T1000 (cell line): ENCODE data around the gene TMEM140.

Experiments used
- DNase-seq: peaks from one replicate; lab custom pipeline; 2025; ENCODE audit warnings: mixed read lengths; lab: John Stamatoyannopoulos, UW

TMEM140 gene

GRCh38 chr7:135174941-135175340 is 27.1 kb downstream of the TMEM140 start:
- no peak for DNase-seq

GRCh38 chr7:135175931-135176330 is 28.1 kb downstream of the TMEM140 start:
- DNase-seq: no peak

- DNase-seq: no peak
These were observed 29.3 kb downstream of the TMEM140 start for GRCh38 chr7:135177028-135177696.

DNA sequence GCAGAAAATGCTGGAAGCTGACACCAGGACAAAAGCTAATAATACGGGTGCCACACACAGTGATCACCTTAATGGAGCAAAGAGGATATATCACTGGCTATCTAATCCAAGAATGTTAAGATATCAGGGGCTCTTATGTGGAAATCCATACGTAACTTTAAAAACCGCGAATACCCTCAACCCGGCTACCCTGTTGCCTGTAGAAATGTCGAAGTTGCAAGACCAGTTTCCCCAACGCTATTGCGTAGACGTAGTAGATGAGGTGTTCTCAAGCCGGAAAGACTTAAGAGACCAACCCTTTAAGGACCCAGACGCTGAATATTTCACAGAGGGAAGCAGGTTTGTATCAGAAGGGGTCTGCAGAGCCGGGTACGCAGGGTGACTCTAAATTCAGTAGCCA is 30.5 kb downstream of the TMEM140 start:
- no peak for DNase-seq

DNA sequence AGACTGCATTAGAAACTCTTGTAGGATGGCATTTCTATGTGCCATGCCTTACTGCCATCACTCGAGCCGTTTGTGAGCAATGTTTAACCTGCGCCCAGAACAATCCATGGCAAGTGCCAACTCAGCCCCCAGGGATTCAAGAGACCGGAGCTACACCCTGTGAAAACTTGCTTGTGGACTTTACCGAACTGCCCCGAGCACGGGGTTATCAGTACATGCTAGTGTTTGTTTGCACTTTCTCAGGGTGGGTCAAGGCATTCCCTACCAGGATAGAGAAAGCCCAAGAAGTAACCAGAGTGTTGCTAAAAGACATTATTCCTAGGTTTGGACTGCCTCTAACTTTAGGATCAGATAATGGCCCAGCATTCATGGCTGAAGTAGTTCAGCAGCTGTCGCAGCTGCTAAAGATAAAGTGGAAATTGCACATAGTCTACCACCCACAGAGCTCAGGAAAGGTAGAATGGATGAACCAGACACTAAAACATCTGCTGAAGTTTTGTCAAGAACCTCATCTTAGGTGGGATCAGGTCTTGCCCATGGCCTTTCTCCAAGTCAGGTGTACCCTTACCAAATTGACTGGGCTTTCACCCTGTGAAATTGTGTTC is 31.6 kb downstream of the TMEM140 start:
- no peak for DNase-seq

DNA sequence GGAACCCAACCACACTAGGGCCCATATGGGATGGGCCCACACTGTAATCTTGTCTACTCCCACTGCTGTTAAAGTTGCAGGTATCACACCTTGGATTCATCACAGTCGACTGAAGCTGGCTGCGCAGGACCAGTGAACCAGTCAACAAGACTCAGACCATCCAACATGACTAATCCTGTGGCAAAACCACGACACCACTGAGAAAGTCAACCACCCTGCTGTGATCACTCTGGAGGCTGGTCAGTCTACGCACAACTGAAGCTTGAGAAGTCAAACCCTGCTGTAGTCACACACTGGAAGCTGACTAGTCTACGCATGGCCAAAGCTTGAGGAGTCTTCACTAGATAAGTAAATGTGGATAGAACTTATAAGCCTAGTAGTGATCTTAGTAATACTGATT is 32.2 kb downstream of the TMEM140 start:
- no peak for DNase-seq

GRCh38 chr7:135181261-135181928 is 33.5 kb downstream of the TMEM140 start:
- no peak for DNase-seq

DNA sequence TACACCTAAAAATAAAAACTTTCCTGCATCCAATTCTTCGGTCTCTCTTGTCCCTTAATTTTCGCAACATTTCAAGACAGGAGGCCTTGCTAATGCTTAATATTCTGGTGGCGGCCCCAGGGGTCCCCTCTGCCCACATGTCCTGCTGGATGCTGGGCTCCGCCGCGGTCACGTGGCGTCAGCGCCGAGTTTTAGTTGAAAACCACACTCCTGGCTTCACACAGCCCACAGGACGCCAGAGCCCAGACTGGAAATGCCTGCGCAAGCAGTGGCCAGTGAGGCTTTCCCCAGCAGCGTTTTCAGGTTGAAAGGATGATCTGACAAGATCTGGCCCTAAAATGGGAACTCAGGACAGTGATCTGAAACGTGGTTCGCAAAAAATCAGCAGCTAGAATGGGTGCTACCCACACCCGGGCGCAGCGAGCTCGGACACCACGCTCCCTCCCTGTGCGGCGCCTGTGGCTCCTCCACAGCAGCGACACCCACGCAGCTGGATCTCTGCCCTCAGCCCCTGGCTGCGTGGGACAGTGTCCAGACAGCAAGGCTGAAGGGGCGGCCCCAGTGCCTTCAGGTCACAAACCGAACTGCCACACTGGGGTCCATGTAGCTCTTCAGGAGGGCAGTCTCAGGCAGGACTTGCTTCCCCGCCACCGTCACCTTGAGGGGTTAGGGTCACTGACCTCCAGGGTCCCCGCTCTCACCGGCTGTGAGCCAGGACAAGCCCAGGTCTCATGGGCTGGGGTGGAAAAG is 34.2 kb downstream of the TMEM140 start:
- no peak for DNase-seq

- no peak for DNase-seq
These were observed 35.6 kb downstream of the TMEM140 start for GRCh38 chr7:135183478-135183877.

DNA sequence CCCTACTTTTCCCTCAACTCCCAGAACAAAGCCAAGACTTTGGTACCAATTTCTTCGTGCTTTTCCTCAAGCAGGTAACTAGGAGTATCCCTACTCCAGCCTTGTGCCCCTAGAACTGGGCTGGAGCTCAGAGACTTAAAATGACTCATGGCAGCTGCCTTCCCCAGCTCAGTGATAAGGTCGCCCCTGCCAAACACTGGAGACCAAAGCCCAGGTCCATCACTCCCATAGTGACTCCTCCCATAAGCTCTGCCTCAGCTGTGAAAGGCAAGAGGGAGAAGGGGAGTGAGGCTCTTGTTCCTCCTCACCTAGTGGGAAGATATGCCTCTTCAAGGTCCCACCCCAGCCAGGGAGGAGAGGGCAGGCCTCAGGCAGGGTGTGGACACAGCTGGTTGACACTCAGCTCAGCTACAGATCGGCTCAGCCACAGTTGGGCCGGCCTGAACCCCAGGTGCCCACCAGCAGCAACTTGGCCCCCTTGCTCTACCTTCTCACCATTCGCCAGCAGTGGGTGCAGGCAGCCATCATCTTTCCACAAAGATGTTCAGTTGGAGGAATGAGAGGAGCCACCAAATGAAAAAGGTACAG is 36.5 kb downstream of the TMEM140 start:
- no peak for DNase-seq

DNA sequence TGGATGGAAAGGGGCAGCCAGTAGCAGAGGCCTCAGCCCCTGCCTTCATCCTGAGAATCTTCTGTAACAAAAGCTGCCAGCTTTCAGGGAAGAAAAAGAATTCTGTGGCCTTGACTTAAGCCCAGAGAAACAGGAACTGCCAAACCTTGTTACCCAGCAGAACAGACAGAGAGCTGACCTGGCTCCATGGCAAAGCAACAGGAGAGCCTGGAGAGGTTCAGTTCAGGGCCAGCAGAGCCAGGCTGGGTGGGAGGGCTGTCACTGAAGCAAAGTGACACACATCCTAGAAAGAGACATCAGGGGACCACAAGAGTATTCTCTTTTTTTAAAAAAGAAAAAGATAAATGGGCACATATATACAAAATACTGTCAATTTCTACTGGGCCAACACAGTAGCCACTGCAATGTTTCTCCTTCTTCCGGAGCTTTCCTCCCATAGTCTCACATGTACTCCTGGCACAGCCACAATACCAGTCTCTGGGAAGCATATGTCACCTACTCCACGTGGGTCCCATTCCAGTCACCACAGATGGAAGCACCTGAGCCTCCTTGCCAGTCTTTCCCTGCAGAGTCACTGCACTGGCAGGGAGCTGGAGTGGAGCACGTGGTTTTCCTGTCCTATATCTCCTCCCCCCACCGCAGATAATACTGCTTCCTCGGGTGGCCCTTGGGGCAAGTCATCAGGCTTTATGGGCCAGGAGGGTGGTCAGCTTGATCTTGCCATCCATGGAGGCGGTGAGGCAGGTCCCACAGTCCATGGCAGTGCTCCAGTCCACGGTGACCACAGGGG is 37.8 kb downstream of the TMEM140 start:
- DNase-seq: no peak

GRCh38 chr7:135186261-135186540 is 38.3 kb downstream of the TMEM140 start:
- DNase-seq: no peak

DNA sequence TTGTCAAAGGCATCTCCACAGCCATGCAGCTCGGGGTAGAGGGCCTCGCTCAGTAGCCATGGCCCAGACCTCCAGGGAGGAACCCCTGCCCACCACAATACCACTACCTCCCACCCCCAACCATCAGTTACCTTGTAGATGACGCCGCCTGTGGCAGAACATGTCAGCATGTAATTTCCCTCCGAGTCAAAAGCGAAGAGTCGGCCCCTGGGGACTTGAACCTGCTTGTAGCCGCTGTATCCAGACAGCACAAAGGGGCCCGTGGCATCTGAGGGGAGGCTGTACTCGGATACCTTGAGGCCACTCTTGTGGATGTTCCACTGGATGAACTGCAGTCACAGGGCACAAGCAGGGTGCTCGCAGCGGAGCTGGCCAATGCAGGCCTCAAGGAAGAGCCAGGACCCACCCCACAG is 39.0 kb downstream of the TMEM140 start:
- no peak for DNase-seq

DNA sequence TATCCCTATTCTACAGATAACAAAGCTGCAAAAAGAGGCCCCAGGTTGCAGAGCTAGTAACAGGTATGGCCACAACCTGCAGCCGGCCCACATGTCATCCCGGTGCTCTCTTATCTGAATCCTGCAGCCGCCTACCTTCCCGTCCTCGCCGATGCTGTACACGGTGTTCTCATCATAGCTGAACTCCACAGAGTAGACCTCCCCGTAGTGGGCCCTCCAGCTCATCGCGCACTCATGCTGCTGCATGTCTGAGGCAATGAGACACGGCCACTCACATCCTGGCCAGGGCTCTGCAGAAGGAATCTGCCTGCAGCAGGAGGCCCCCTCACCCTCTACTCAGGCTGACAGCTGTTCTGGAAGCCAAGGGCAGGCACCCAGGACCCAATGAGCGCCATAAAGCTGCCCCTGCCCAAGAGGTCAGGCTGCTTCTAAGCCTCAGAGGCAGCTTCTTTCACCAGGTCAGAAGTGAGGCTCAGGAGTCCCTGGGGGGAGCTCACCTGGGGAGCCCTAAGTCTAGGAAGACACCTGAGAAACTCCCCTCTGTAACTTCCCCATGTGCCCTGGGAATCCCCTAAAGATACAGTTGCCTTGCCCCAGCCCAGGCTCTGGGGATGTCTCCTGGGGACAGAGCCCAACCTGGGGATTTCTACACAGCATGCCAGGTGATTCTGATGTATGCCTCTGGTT is 40.6 kb downstream of the TMEM140 start:
- no peak for DNase-seq

DNA sequence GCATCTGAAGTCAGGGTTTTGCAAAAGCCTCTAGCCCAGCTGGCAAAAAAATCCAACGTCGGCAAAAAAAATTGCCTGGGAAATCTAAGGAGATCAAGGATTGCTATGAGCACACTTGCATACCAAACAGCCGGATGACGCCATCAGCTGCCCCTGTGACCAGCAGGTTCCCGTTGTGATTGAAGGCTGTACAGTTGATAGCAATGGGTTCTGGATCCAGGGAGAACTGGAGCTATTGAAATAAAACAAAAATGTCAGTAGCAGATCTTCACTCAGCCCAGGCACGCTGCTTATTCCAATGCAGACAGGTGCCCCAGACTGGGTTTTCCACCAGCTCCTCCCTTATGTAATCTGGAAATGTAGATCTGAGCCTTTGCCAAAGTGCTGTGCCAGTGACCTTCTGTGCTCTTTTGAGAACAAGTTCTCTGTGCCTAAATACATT is 41.4 kb downstream of the TMEM140 start:
- no peak for DNase-seq

DNA sequence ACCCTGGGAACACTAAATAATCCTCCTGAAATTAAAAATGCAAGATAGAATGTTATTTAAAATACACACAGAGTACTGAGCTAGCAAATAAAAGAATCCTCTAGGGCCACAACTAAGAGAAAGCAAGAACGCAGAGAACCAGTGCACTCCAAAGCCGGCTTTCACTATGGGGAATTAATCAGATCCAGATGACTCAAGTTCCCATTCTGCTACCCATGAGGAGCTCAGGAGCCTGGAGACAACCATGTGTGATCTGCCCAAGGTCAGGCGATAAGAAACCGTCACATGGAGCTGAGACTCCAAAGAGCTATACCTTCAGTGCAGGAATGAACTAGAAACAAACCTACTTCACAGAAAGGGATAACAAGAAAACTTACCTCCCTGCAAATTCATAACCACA is 42.1 kb downstream of the TMEM140 start:
- no peak for DNase-seq

GRCh38 chr7:135190703-135191102 is 42.8 kb downstream of the TMEM140 start:
- no peak for DNase-seq

- no peak for DNase-seq
These were observed 45.2 kb downstream of the TMEM140 start for GRCh38 chr7:135192914-135193536.

GRCh38 chr7:135193615-135194081 is 45.8 kb downstream of the TMEM140 start:
- no peak for DNase-seq

DNA sequence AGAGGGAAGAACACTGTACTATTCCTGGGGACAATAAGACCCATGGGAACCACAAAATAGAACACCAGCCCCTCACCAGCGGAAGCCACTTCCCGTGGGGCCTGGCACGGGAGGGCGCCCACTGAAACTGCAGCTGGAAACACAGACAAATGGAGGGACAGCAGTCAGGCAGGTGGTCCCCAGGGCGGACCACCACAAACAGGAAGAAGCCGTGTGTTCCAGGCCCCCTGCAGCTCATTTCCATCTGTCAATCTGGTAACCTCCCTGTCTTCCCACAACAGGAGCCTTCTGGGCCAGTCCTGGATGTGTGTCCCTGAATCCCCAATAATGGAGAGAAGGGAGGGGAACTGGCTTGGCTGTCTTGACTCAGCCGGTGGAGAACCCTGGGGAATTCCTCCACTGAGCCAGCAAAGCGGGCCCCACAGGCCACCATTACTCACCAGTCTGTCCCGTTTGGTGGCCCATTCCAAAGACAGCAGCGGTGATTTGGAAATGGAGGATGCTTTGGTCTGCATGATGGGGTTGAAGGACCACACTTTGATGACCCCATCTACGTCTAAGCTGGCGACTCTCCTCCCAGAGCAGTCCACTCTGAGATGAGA is 46.7 kb downstream of the TMEM140 start:
- no peak for DNase-seq
